GM21786 (cell line): ENCODE results near the gene CILP2.

ENCODE experiments used
- ATAC-seq: cut with Tn5 transposase; IDR thresholded peaks from one replicate; pipeline ENCODE4 v1.9.1; 2021; ENCODE audit not compliant: unreplicated experiment

Gene CILP2

GRCh38 chr19:19544257-19544953 is 6.3 kb downstream of the CILP2 start:
- no peak for ATAC-seq

- no peak for ATAC-seq
Observed at GRCh38 chr19:19544954-19545591, 7.0 kb downstream of the CILP2 start.

GRCh38 chr19:19545707-19546106 is 7.6 kb downstream of the CILP2 start:
- ATAC-seq = no peak

- ATAC-seq = no peak
Observed at GRCh38 chr19:19546751-19547162, 8.7 kb downstream of the CILP2 start.

- ATAC-seq = no peak
Observed at GRCh38 chr19:19547674-19548336, 9.7 kb downstream of the CILP2 start.

- no peak for ATAC-seq
Observed at GRCh38 chr19:19548915-19549759, 11.1 kb downstream of the CILP2 start.

- no peak for ATAC-seq
Observed at GRCh38 chr19:19549804-19550464, 11.9 kb downstream of the CILP2 start.

GRCh38 chr19:19550485-19550929 is 12.4 kb downstream of the CILP2 start:
- no peak for ATAC-seq

- no peak for ATAC-seq
Observed at GRCh38 chr19:19550972-19551852, 13.1 kb downstream of the CILP2 start.

GRCh38 chr19:19551853-19552192 is 13.8 kb downstream of the CILP2 start:
- ATAC-seq = no peak

GRCh38 chr19:19552798-19553197 is 14.7 kb downstream of the CILP2 start:
- ATAC-seq = no peak

- no peak for ATAC-seq
Observed at GRCh38 chr19:19553670-19554069, 15.6 kb downstream of the CILP2 start.

GRCh38 chr19:19554074-19555023 is 16.3 kb downstream of the CILP2 start:
- ATAC-seq = no peak

- no peak for ATAC-seq
Observed at GRCh38 chr19:19558055-19558454, 20.0 kb downstream of the CILP2 start.

- no peak for ATAC-seq
Observed at GRCh38 chr19:19558636-19559035, 20.6 kb downstream of the CILP2 start.

- no peak for ATAC-seq
Observed at GRCh38 chr19:19559931-19560330, 21.9 kb downstream of the CILP2 start.

GRCh38 chr19:19561946-19562664 is 24.0 kb downstream of the CILP2 start:
- ATAC-seq = no peak
